Putamen (tissue), 1 donor: Measurements from ENCODE around the gene GPX4.

Experiments used
- DNase-seq: peaks from one replicate; pipeline ENCODE4 v3.0.0-alpha.2; 2016; ENCODE audit warnings: low spot score

GPX4 gene

GRCh38 chr19:1103708-1104310, at the start of gene GPX4:
TSS of gene GPX4 (plus strand) at chr19:1103994. CDS start at chr19:1104044, 50 bp downstream.
- peak; percentile 100 for DNase-seq

DNA sequence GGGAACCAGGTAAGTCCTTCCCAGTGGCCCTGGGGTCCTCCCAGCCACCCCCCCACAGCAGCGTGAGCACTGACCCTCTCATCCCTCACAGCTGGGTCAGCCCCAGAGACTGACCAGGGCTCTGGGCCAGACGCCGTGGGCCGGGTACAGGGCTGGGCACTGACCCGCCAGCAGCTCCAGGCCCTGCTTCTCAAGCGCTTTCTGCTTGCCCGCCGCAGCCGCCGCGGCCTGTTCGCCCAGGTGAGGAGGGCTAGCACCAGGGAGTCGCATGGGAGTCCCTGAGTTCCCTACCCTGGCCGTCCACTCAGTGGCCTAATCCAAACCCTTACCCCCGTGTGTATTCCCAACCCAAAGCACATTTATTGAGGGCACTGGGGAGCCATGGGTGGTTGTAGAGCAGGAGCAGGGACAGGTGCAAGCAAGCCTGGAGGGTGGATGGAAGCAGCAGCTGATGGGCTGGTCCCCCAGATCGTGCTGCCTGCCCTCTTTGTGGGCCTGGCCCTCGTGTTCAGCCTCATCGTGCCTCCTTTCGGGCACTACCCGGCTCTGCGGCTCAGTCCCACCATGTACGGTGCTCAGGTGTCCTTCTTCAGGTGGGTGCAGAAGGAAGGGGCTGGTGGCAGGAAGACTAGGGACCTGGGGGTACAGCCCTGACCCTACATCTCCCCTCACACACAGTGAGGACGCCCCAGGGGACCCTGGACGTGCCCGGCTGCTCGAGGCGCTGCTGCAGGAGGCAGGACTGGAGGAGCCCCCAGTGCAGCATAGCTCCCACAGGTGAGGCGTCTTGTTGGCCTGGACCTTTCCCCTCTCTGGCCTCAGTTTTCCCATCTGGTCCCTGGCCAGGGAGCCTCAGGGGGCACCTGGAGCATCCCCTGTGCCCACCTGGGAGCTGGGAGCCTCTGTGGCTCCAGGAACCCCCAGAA, 49.4 kb upstream of the GPX4 start:
- DNase-seq, result no peak

DNA sequence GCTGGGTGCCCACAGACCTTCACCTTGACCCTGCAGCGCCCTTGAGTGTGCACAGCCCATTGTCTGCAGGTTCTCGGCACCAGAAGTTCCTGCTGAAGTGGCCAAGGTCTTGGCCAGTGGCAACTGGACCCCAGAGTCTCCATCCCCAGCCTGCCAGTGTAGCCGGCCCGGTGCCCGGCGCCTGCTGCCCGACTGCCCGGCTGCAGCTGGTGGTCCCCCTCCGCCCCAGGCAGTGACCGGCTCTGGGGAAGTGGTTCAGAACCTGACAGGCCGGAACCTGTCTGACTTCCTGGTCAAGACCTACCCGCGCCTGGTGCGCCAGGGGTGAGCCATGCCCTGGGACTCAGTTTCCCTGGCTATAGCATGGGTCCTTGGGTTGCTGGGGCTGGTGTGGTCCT, 48.8 kb upstream of the GPX4 start:
- DNase-seq, result no peak

GRCh38 chr19:1055886-1056620, 47.7 kb upstream of the GPX4 start:
- DNase-seq, result no peak

DNA sequence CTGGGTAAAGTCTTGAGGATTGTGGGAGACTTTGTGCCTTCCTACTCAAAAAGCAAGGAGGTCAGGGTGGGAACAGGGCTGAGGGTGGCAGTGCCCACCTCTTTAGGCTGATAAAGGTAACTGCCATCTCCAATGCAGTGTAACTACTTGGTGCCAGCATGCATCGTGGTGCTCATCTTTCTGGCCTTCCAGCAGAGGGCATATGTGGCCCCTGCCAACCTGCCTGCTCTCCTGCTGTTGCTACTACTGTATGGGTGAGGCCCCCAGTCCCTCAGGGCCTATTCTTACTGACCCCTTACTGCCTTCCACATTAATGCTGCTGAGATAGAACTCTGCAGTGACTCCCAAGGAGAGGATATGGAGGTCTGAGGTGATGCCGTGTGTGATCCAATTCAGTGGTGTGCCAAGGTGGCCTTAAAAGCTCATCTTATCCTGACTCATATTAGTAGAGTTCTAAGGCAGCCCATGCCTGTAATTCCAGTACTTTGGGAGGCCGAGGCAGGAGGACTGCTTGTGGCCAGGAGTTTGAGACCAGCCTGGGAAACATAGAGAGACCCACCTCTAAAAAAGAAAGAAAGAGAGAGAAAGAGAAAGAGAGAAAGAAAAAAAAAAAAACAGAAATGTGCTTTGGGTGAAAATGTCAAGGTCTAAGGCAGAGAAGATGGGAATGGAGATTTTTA, 46.5 kb upstream of the GPX4 start:
- no peak for DNase-seq

DNA sequence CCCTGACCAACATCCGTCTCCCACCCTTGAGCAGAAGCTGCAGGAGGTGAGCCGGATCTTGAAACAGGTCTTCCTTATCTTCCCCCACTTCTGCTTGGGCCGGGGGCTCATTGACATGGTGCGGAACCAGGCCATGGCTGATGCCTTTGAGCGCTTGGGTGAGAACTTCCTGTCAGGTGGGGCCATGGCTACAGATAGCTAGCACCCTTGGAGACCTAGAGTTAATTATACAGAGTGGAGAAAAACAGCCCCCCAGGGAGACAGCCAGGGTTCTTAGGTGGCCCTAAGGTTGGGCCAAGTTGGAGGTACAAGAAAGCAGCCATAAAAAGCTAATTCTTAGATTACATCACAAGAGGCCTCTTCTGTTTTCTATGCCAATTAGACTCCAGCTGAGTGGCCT, 45.7 kb upstream of the GPX4 start:
- no peak for DNase-seq

DNA sequence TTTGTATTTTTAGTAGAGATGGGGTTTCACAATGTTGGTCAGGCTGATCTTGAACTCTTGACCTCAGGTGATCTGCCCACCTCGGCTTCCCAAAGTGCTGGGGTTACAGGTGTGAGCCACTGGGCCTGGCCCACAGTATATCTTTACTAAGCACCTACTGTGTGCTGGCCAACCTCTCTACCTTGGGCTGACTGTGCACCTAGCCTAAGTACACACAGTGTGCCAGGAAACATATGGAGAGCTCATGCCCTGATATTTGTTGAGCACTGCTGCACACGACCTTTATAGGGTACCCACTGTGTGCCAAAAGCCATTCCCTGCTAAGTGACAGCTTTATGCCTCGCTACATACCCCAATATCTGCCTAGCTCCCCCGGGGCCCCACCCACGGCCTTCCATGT, 43.1 kb upstream of the GPX4 start:
- DNase-seq, result no peak

DNA sequence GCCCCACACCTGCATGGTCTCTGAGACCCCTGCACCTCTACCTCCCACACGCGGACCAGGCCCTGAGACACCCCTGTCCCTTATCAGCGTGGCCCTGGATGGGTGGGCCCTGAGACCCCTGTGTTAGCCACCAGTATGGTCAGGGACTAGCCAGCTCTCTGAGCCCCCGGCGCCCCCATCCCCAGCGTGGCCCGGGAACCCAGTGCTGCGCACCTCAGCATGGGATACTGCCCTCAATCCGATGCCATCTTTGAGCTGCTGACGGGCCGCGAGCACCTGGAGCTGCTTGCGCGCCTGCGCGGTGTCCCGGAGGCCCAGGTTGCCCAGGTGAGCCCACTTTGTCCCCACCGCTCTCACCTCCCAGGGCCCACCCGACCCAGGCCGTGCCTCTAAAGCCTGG, 41.8 kb upstream of the GPX4 start:
- DNase-seq, result no peak

DNA sequence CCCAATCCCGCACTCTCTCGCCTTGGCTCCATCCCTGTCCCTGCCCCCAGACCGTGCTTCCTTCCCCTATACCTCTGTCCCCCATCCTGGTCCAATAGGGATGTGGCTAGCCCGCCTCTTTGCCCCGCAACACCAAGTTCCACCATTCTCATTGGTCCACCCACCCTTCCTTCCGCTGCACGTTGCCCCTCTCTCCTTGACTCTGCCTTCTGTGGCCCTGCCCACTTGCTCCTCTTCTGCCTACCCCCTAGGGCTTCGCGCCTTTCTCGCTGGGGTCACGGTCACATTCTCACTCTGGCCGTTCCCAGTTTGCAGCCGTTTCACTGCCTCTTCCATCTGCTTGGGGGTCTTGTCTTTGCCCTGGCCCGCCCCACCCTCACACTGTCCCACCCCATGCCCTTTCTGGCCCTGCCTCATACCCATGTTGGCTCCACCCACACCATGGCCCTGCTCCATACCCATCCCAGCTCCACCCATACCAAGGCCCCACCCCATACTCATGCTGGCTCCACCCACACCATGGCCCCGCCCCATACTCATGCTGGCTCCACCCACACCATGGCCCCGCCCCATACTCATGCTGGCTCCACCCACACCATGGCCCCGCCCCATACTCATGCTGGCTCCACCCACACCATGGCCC, 41.3 kb upstream of the GPX4 start:
- no peak for DNase-seq

- DNase-seq, result no peak
These were observed 40.5 kb upstream of the GPX4 start for GRCh38 chr19:1063030-1063908.

- DNase-seq, result no peak
These were observed 39.7 kb upstream of the GPX4 start for GRCh38 chr19:1063909-1064660.

DNA sequence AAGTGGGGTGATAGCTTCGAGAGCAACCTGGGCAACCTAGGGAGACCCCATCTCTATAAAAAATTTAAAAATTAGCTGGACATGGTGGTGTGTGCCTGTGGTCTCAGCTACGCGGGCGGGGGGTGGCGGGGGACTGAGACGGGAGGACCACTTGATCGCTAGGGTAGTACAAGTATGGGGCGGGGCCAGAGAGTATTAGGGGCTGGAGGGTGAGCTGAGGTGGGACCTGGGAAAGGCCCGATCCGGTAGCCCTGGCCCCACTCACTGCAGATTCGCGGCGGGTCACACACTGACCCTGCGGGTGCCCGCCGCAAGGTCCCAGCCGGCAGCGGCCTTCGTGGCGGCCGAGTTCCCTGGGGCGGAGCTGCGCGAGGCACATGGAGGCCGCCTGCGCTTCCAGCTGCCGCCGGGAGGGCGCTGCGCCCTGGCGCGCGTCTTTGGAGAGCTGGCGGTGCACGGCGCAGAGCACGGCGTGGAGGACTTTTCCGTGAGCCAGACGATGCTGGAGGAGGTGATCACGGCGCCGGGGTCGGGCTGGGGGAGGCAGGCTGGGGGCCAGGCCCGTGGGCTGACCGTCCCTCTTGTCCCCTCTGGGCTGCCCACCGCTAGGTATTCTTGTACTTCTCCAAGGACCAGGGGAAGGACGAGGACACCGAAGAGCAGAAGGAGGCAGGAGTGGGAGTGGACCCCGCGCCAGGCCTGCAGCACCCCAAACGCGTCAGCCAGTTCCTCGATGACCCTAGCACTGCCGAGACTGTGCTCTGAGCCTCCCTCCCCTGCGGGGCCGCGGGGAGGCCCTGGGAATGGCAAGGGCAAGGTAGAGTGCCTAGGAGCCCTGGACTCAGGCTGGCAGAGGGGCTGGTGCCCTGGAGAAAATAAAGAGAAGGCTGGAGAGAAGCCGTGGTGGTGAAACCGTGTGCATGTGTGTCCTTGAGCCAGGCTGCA, 38.9 kb upstream of the GPX4 start:
- no peak for DNase-seq

- DNase-seq, result no peak
These were observed 38.1 kb upstream of the GPX4 start for GRCh38 chr19:1065606-1066109.

DNA sequence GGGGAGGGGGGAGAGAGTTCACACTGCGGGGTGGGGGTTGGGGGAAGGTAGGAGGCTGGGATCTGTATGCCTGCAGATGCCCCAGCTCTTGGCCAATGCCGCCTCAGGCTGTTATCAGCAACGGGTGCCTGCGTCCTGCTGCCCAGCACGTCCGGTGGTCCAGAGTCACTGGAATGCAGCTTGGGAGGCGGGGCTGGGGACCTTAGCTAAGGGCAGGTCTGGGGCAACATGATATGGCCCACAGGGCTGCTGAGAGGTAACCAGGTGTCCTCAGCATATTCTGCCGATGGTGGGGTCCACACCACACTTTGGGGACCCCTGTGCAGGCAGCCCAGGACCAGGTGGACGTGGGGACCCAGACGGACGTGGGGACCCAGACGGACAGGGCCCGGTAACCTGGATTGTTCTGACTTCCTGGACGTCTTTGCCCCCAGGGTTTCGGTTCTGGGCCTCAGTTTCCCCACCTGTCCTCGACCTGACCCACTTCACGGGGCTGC, 37.5 kb upstream of the GPX4 start:
- DNase-seq, result no peak

GRCh38 chr19:1066748-1067340, 37.0 kb upstream of the GPX4 start, which contains the start of gene ARHGAP45:
TSS of gene ARHGAP45 (plus strand) at chr19:1067167. CDS start at chr19:1067406, 239 bp downstream.
- DNase-seq, result no peak

GRCh38 chr19:1067341-1067957, 36.3 kb upstream of the GPX4 start:
- DNase-seq, result no peak
